ENCODE measurements around the gene NIPA2. TPM values are rescaled to one million over a fixed set of nuclear protein-coding genes. Genes with fewer than 3 reads are reported as not detected.

Gene NIPA2
- total RNA-seq, 1 experiment from 2014 or later: 77.9 TPM

DNA sequence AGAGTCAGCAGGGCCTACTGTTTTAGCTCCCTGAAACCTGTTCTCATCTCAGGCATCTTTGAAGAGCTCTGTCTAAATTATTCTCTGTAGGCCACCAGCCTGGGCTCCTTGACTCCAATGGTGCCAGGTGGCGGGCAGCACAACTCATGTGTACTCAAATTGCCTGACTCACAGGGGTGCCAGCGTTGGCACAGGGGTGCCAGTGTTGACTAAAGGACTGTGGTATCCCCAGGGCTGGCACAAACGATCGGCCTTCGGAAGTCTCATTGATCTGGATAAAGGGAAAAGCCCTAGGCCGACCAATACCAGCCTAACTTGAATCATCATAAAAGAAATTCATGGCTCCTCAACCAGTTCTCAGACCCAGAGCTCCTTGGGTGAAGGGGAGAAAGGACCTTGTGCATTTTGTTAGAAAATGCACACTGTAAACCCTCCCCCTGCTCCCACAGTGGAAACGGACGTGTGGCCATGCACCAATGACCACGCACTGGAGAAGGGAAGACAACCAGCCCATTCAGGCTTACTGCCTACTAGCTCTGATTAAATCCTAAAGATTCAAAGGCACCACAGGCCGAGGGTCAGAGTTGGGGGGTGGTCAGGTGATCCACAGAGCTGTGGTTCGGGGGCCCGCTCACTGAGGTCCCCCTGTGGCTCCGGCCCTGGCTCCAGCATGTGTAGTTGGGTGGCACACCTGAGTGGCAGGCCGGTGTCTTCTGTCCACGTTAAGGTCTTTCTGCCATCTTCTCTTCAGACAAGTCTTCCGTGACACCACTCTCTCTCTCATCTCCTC, 68.9 kb downstream of the NIPA2 start:
- H4K8ac ChIP-seq (replicated peaks; ENCODE audit: insufficient read length, low read depth, low read length): no peak overlapping the region
- no peaks in the 10 kb centered on the region for H3K4me1 Mint-ChIP-seq

More for the DNA sequence above, 68.9 kb downstream of the NIPA2 start:
- H3K27ac Mint-ChIP-seq: no peak overlapping the region
- no peak overlapping the region for H2AFZ ChIP-seq (ENCODE audit: low read length)
- no peaks in the 10 kb centered on the region for H3K79me2 ChIP-seq (ENCODE audit: insufficient read depth, low read length)
- H4K20me1 ChIP-seq (ENCODE audit: control insufficient read depth, insufficient read depth, insufficient read length): peaks cover 3% of the 10 kb centered on the region
- H3K9ac ChIP-seq (ENCODE audit: extremely low read depth, insufficient read length, low read length): no peak overlapping the region
- H3T11ph ChIP-seq (ENCODE audit: low read length): no peak overlapping the region
- H4K5ac ChIP-seq (ENCODE audit: insufficient read length, low read depth, low read length): no peak overlapping the region
- no peak overlapping the region for H3K27ac ChIP-seq (ENCODE audit: insufficient read length, low read depth, low read length)
- DNase-seq: no peak
- H3K4me1 ChIP-seq (ENCODE audit: insufficient read depth, low read length): no peaks in the 10 kb centered on the region
- H3K9me3 Mint-ChIP-seq: no peaks in the 10 kb centered on the region
- no peak overlapping the region for H2BK5ac ChIP-seq (ENCODE audit: insufficient read length, low read length)
- H3K4ac ChIP-seq (ENCODE audit: low read depth, low read length): no peak overlapping the region
- no peak overlapping the region for H4K91ac ChIP-seq (ENCODE audit: insufficient read length, low read depth, low read length)
- no peaks in the 10 kb centered on the region for H3K23me2 ChIP-seq (ENCODE audit: insufficient read length, low read depth, low read length, poor library complexity, severe bottlenecking)
- H3K27me3 ChIP-seq (ENCODE audit: insufficient read depth, low read length): no peaks in the 10 kb centered on the region
- no peak overlapping the region for H2BK20ac ChIP-seq (ENCODE audit: low read depth, low read length, poor library complexity, severe bottlenecking)
- H3K36me3 Mint-ChIP-seq (ENCODE audit: insufficient read depth in 1 of 3, low read depth in 3 of 3): peaks cover 27 to 49% (median 39%) of the 10 kb centered on the region in 3 experiments
- no peak overlapping the region for H2BK12ac ChIP-seq (ENCODE audit: insufficient read length, low read depth, low read length)
- H3K4me2 ChIP-seq (ENCODE audit: insufficient read depth, insufficient read length, low read length): no peak overlapping the region
- H3K56ac ChIP-seq (ENCODE audit: insufficient read length, low read depth, low read length): no peak overlapping the region
- no peak overlapping the region for H2BK120ac ChIP-seq (ENCODE audit: low read depth, low read length, poor library complexity, severe bottlenecking)
- H2BK15ac ChIP-seq (ENCODE audit: low read depth, low read length): no peak overlapping the region
- no peak overlapping the region for H3K4me3 Mint-ChIP-seq
- H3K9me3 ChIP-seq (ENCODE audit: control insufficient read depth, low read depth, low read length): no peaks in the 10 kb centered on the region
- H3K79me1 ChIP-seq (ENCODE audit: insufficient read depth, low read depth, low read length, poor library complexity, severe bottlenecking): no peaks in the 10 kb centered on the region
- no peaks in the 10 kb centered on the region for H3K27me3 Mint-ChIP-seq (ENCODE audit: low read depth)
- H3K14ac ChIP-seq (ENCODE audit: insufficient read depth, low read length): no peak overlapping the region
- no peak overlapping the region for H3K23ac ChIP-seq (ENCODE audit: insufficient read length, low read depth, low read length)
- TF ChIP-seq, protein P1, sequence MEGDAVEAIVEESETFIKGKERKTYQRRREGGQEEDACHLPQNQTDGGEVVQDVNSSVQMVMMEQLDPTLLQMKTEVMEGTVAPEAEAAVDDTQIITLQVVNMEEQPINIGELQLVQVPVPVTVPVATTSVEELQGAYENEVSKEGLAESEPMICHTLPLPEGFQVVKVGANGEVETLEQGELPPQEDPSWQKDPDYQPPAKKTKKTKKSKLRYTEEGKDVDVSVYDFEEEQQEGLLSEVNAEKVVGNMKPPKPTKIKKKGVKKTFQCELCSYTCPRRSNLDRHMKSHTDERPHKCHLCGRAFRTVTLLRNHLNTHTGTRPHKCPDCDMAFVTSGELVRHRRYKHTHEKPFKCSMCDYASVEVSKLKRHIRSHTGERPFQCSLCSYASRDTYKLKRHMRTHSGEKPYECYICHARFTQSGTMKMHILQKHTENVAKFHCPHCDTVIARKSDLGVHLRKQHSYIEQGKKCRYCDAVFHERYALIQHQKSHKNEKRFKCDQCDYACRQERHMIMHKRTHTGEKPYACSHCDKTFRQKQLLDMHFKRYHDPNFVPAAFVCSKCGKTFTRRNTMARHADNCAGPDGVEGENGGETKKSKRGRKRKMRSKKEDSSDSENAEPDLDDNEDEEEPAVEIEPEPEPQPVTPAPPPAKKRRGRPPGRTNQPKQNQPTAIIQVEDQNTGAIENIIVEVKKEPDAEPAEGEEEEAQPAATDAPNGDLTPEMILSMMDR (conservative IDR thresholded peaks at IDR 0.05): no peak
- no CpG with 5 or more reads among the region's 16 CpGs for WGBS (ENCODE audit: extremely low coverage, insufficient read length, low lambda C conversion rate)
- H3K18ac ChIP-seq (ENCODE audit: insufficient read length, low read depth, low read length): no peak overlapping the region
- no peak overlapping the region for H2AK5ac ChIP-seq (ENCODE audit: insufficient read length, low read length)

Measured in H9 (cell line).